ENCODE results near the gene RBM6. TPM values are rescaled to one million over a fixed set of nuclear protein-coding genes. Genes with fewer than 3 reads are reported as not detected.
A peak's percentile ranks its signal among the peaks of the same experiment; 100 is the strongest.
"Not testable (repeated sequence)": the region's sequence is repeated elsewhere in the genome, so short reads cannot be mapped to it uniquely, and the experiment has no call there.

RBM6 gene
- total RNA-seq, result 10 to 100 TPM; 75.5 to 88.4 TPM

GRCh38 chr3:49939858-49940666, at the start of gene RBM6:
Gene RBM6, plus strand, starts transcription at chr3:49940150. Its CDS starts 22,492 bp downstream, at chr3:49962642.
- peak within 1 kb of the TSS; percentile 94 for H3K4me3 Mint-ChIP-seq
- H3K36me3 Mint-ChIP-seq (ENCODE audit: low read depth), result peaks cover 38% of the 10 kb centered on the region
- no peaks in the 10 kb centered on the region for H3K27me3 Mint-ChIP-seq

DNA sequence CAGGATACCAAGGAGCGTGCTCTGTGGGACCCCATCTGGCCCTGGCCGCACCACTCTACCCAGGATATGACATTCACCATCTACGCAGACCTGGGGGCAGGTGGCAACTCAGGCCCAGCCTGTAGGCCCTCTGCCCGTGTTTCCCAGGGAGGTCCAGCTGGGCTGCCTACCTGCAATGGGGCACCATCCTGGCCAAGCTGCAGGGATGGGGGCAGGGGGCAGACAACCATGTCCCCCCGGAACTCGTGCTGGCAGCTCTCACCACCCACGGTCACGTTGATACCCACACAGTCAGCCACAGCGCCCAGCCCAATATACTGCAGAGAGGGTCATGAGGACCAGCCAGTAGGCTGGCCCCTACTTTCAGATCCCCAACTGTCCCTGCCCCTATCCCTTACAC, 44.2 kb upstream of the RBM6 start:
- no peak overlapping the region for H3K27ac Mint-ChIP-seq
- H3K36me3 Mint-ChIP-seq (ENCODE audit: low read depth), result no peaks in the 10 kb centered on the region
- H3K27me3 Mint-ChIP-seq, result no peaks in the 10 kb centered on the region
- no peak overlapping the region for H3K4me3 Mint-ChIP-seq
- ATAC-seq (replicated peaks), result no peak
- H3K9me3 Mint-ChIP-seq, result no peaks in the 10 kb centered on the region
- no peaks in the 10 kb centered on the region for H3K4me1 Mint-ChIP-seq

More at GRCh38 chr3:49939858-49940666, at the start of gene RBM6:
- no peaks in the 10 kb centered on the region for H3K9me3 Mint-ChIP-seq
- peak within 1 kb of the TSS; percentile 95 for H3K27ac Mint-ChIP-seq
- H3K4me1 Mint-ChIP-seq, result peaks cover 11% of the 10 kb centered on the region
- peak; percentile 97 for ATAC-seq (replicated peaks)

- no peak for ATAC-seq (replicated peaks)
- Mint-ChIP-seq H3K4me1 (no peaks in the 10 kb centered on the region), H3K36me3 (ENCODE audit: low read depth) (no peaks in the 10 kb centered on the region), H3K4me3 (no peak overlapping the region), H3K27ac (no peak overlapping the region), H3K27me3 (no peaks in the 10 kb centered on the region), H3K9me3 (no peaks in the 10 kb centered on the region)
Measured at GRCh38 chr3:49896345-49896744, 43.6 kb upstream of the RBM6 start.

GRCh38 chr3:49898991-49899390, 41.0 kb upstream of the RBM6 start:
- no peak for ATAC-seq (replicated peaks)
- Mint-ChIP-seq H3K9me3 (no peaks in the 10 kb centered on the region), H3K36me3 (ENCODE audit: low read depth) (no peaks in the 10 kb centered on the region), H3K27me3 (no peaks in the 10 kb centered on the region), H3K4me3 (no peak overlapping the region), H3K27ac (no peak overlapping the region), H3K4me1 (no peaks in the 10 kb centered on the region)

GRCh38 chr3:49899815-49900214, 40.1 kb upstream of the RBM6 start:
- no peak for ATAC-seq (replicated peaks)
- Mint-ChIP-seq H3K27ac (no peak overlapping the region), H3K27me3 (no peaks in the 10 kb centered on the region), H3K9me3 (no peaks in the 10 kb centered on the region), H3K4me3 (no peak overlapping the region), H3K4me1 (no peaks in the 10 kb centered on the region), H3K36me3 (ENCODE audit: low read depth) (no peaks in the 10 kb centered on the region)

DNA sequence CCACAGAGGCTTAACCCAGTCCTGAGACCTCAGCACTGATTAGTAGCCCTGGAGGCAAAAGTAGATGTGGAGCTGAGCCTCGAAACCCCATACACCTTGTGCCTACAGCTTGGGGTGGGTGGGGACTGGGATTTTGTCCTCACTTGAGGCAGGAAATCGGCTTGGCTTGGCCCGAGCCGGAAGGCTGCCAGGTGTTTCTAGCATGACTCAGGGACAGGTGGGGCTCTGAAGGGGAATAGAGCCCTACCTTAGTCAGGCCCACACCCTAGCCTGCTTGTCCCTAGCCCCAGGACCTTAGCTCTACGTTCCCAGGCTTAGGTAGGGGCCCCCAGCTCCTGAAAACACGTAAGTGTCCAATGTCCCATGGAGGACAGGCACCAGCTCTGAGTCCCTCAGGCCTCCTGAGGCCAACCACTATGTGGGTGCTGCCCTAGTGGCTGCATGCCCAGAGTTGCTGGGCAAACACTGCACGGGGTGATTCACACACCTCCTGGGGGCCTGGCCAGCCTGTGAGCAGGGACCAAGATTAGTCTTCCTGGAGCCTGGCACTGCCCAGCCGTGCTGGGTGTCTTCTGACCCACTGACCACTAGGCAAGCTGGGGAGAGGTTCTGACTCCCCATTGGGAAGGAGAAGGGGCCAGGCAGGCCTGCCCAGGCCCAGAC, 39.3 kb upstream of the RBM6 start:
- H3K27ac Mint-ChIP-seq, result no peak overlapping the region
- ATAC-seq (replicated peaks), result no peak
- no peaks in the 10 kb centered on the region for H3K27me3 Mint-ChIP-seq
- no peaks in the 10 kb centered on the region for H3K9me3 Mint-ChIP-seq
- H3K4me1 Mint-ChIP-seq, result peaks cover 1% of the 10 kb centered on the region
- H3K36me3 Mint-ChIP-seq (ENCODE audit: low read depth), result no peaks in the 10 kb centered on the region
- no peak overlapping the region for H3K4me3 Mint-ChIP-seq

DNA sequence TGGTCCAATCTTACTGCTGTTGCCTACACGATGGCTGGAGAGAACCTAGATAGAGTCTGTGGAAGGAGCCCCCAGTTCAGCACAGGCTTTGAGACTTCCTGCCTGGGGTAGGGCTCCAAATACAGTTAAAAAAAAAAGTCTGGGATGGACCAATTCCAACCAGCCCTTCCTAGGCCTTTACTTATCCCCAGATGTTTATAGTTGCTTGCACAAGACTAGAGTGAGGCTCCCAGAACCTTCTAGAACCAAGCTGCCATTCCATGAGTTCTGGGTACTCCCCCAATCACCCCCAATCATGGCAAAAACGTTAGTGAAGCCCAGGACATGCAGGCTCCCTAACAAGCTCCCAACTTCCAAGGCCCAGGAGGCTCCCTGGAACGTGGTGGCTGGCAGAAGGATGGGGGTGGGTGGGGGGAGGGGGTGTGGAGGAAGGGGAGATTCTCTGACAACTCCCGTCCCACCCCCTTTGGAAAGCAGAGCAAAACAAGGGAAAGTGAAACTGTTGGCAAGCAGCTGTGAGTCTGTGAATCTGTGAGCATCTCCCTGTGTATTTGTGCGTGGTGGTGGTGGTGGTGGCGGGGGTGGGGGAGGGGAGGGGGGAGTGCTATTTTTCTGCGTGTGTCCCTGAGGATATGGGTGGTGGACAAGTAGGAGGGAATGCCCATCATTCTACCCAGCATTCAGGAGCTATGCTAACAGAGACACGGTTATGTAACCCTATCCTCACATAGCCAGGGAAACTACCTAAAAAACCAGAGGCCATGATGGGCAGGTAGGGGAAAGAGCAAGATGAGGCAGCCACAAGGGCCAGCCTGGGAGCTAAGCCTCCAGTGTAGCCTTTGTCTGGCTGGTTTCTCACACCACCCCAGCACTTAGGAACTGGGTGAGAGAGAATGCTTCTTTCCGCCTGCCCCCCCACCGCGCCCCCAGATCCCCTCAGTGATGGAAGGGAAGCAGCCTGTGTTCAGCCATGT, 38.3 kb upstream of the RBM6 start:
- Mint-ChIP-seq H3K9me3 (no peaks in the 10 kb centered on the region), H3K27ac (no peak overlapping the region), H3K4me1 (peaks cover 7% of the 10 kb centered on the region), H3K27me3 (no peaks in the 10 kb centered on the region), H3K4me3 (no peak overlapping the region), H3K36me3 (ENCODE audit: low read depth) (no peaks in the 10 kb centered on the region)
- ATAC-seq (replicated peaks), result no peak

GRCh38 chr3:49902511-49903345, 37.2 kb upstream of the RBM6 start:
- H3K9me3 Mint-ChIP-seq, result no peaks in the 10 kb centered on the region
- peaks cover 7% of the 10 kb centered on the region for H3K4me1 Mint-ChIP-seq
- H3K4me3 Mint-ChIP-seq, result peak overlapping the region; percentile 91
- ATAC-seq (replicated peaks), result no peak
- no peak overlapping the region for H3K27ac Mint-ChIP-seq
- no peaks in the 10 kb centered on the region for H3K36me3 Mint-ChIP-seq (ENCODE audit: low read depth)
- H3K27me3 Mint-ChIP-seq, result no peaks in the 10 kb centered on the region

GRCh38 chr3:49903451-49904424, 36.2 kb upstream of the RBM6 start, which contains the start of gene MST1R:
Gene MST1R, minus strand, starts transcription at chr3:49903873. Its CDS starts 264 bp downstream, at chr3:49903609.
- Mint-ChIP-seq H3K4me3 (peak within 1 kb of the TSS; percentile 91), H3K4me1 (peaks cover 7% of the 10 kb centered on the region), H3K27ac (peak within 1 kb of the TSS; percentile 83), H3K36me3 (ENCODE audit: low read depth) (no peaks in the 10 kb centered on the region), H3K27me3 (no peaks in the 10 kb centered on the region), H3K9me3 (no peaks in the 10 kb centered on the region)
- ATAC-seq (replicated peaks), result peak; percentile 98

GRCh38 chr3:49904448-49904847, 35.5 kb upstream of the RBM6 start:
- H3K4me1 Mint-ChIP-seq, H3K9me3 Mint-ChIP-seq: not testable (repeated sequence)
- H3K4me3 Mint-ChIP-seq, result peak overlapping the region; percentile 91

DNA sequence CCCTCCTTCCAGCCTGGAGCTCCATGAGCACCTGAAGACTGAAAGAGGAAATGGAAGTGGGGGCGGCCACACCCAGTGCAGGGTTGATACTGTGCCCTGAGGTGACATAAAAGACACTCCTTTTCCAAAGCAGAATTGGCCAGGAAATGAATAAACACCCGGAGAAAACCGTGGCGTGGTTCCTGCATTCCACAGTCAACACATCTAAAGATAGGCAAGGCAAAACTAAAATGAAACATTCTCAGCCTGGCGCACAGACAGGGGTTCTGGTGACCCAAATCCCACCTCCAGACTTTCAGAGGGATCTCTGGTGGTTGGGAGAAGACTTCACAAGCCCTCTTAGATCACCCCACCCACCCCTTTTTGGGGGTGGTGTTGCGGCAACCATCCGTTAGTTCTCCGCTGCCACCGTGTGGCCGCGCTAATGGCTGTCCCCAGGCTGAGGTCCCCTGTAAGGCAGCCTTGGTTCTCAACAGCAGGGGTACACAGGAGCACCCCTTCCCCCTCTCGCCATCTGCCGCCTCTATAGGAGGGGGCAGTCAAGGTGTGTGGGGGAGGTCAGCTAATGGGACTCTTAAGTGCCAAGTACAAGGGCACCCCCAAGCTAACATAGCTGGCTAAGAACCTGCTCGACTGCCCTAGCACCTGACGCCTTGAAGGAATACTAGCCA, 33.7 kb upstream of the RBM6 start:
- ATAC-seq (replicated peaks), result peak; percentile 45
- Mint-ChIP-seq H3K4me1 (peaks cover 7% of the 10 kb centered on the region), H3K9me3 (no peaks in the 10 kb centered on the region)

More at GRCh38 chr3:49904448-49904847, 35.5 kb upstream of the RBM6 start:
- not testable (repeated sequence) for H3K27me3 Mint-ChIP-seq; ATAC-seq (replicated peaks); H3K36me3 Mint-ChIP-seq (ENCODE audit: low read depth)
- peak overlapping the region; percentile 83 for H3K27ac Mint-ChIP-seq

More for the DNA sequence above, 33.7 kb upstream of the RBM6 start:
- peak overlapping the region; percentile 91 for H3K4me3 Mint-ChIP-seq
- H3K27ac Mint-ChIP-seq, result peak overlapping the region; percentile 92
- H3K36me3 Mint-ChIP-seq (ENCODE audit: low read depth), result peaks cover 8% of the 10 kb centered on the region
- H3K27me3 Mint-ChIP-seq, result no peaks in the 10 kb centered on the region

Measured in activated T-helper 17 cell treated with anti-CD3 and anti-CD28 coated beads, Interleukin-2, amount 50 U/mL, for 72 hours (primary cell).